G401.6 (cell line): ENCODE measurements around the gene CNTRL.
"Not testable (repeated sequence)": the region's sequence is repeated elsewhere in the genome, so short reads cannot be mapped to it uniquely, and the experiment has no call there.

Experiments
- FAIRE-seq: peaks from 2 replicates; lab custom pipeline; 2012; peaks lifted over from hg19 to GRCh38; lab: Jason Lieb, UNC

The CNTRL gene, protein sequence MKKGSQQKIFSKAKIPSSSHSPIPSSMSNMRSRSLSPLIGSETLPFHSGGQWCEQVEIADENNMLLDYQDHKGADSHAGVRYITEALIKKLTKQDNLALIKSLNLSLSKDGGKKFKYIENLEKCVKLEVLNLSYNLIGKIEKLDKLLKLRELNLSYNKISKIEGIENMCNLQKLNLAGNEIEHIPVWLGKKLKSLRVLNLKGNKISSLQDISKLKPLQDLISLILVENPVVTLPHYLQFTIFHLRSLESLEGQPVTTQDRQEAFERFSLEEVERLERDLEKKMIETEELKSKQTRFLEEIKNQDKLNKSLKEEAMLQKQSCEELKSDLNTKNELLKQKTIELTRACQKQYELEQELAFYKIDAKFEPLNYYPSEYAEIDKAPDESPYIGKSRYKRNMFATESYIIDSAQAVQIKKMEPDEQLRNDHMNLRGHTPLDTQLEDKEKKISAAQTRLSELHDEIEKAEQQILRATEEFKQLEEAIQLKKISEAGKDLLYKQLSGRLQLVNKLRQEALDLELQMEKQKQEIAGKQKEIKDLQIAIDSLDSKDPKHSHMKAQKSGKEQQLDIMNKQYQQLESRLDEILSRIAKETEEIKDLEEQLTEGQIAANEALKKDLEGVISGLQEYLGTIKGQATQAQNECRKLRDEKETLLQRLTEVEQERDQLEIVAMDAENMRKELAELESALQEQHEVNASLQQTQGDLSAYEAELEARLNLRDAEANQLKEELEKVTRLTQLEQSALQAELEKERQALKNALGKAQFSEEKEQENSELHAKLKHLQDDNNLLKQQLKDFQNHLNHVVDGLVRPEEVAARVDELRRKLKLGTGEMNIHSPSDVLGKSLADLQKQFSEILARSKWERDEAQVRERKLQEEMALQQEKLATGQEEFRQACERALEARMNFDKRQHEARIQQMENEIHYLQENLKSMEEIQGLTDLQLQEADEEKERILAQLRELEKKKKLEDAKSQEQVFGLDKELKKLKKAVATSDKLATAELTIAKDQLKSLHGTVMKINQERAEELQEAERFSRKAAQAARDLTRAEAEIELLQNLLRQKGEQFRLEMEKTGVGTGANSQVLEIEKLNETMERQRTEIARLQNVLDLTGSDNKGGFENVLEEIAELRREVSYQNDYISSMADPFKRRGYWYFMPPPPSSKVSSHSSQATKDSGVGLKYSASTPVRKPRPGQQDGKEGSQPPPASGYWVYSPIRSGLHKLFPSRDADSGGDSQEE (N-terminal part only)

DNA sequence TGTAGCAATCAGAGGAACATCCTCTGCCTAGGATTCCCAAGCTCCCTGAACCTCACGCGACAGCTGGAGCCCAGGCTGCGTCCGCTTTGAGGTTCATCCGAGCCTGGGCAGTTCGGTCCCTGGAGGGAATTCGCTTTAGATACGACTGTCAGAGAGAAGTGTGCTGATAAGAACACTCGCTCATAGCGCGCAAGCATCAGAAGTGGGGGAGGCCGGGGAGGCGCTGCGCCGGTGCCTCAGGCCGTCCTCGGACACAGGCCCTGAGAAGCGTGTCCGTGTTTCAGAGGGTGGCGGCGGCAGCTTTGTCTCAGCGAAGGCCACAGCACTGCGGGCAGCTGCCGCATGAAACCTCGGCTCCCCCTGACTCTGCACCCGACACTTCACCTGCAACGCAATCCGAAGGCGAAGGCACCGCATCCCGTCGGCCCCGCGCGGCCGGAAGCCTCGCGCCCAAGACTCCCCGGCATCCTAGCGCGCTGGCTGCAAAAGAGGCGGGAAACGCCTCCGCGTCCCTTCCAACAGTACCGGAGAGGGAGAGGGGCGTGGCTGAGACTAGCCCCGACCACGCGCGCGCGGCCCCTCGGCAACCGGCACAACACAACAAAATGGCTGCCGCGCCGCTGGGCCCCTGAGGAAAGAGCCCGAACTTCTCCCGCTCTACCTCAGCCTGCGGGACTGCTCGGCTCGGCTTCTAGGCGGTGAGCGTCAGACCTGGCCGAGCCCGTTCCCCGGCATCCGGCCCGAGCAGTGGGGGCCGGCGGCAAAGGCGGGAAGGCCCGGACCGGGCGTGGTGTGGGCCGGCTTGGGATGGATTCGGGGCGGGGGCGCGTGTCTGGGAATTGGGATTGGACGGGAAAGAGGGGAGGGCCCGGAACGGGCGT lies at the start of gene CNTRL:
Gene CNTRL, plus strand, starts transcription at position 586 of the 881 bp plus-strand sequence. CDS start 13,372 bp downstream, outside the sequence.
- FAIRE-seq, result no peak

DNA sequence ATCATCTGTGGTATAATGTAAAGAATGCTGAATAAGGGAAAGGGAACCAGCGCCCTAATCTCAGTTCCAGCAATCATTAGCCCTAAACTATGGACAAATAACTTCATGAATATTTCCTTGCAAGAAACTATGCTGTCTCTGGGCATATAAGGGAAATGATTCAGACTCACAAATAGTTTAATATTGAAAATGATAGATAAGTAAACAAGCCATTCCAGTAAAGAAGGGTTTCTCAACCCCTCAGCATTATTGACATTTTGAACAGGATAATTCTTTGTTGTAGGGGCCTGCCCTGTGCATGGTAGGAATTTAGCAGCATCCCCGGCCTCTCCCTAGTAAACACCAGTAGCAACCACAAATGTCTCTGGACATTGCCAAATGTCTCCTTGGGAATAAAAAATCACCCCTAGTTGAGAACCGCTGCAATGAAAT lies 48.5 kb upstream of the CNTRL start:
- no peak for FAIRE-seq

DNA sequence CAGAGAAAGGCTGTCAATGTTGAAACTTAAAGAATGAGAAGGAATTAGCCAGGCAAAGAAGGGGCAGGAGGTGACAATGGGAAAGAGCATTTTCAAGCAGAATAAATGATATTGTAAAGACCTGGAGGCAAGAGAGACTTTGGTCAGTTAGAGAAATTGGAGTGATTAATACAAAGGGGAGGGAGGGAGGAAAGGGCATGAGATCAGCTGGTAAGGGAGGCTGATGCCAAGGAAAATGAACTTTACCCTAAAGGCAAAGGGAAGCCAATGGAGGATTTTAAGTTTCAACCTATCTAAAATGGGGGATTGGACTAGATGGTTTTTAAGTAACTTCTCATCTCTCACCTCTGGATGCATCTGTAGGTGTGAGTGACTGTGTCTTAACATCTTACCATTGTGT lies 48.0 kb upstream of the CNTRL start:
- no peak for FAIRE-seq

- FAIRE-seq, result not testable (repeated sequence)
Measured at GRCh38 chr9:121028285-121028684, 46.5 kb upstream of the CNTRL start.

- no peak for FAIRE-seq
Measured at GRCh38 chr9:121029469-121029868, 45.3 kb upstream of the CNTRL start.

DNA sequence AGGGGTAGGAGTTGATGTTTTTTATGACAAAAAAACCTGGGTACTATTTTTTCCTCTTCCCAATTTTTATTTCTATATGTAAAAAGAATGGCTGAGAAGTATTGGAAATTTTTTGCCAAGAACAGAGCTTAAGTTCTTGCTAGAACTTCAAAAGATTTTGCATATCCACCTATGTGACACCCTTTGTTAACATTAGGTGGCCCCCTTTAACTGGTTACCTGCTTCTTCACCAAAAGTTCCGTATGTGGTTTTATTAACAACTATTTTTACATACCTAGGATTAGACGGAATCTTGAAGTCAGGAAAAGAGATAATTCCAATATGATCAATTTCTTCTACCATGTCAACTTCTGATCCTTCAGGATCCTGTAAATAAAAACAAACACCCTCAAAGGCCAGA lies 40.2 kb upstream of the CNTRL start:
- FAIRE-seq, result no peak

GRCh38 chr9:121035717-121036116 lies 39.0 kb upstream of the CNTRL start:
- not testable (repeated sequence) for FAIRE-seq

GRCh38 chr9:121038362-121038761 lies 36.4 kb upstream of the CNTRL start:
- FAIRE-seq, result no peak

GRCh38 chr9:121038804-121039203 lies 36.0 kb upstream of the CNTRL start:
- FAIRE-seq, result no peak

DNA sequence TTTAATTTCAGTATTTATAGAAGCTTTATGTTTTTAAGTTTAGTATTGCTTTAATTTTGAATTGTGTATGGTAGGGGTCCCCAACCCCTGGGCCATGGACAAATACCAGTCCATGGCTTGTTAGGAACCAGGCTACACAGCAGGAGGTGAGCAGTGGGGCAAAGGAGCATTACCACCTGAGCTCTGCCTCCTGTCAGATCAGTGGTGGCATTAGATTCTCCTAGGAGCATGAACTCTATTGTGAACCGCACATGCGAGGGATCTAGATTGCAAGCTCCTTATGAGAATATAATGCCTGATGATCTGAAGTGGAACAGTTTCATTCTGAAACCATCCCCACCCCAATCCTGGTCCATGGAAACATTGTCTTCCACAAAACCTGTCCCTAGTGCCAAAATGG lies 26.6 kb upstream of the CNTRL start:
- FAIRE-seq, result no peak

DNA sequence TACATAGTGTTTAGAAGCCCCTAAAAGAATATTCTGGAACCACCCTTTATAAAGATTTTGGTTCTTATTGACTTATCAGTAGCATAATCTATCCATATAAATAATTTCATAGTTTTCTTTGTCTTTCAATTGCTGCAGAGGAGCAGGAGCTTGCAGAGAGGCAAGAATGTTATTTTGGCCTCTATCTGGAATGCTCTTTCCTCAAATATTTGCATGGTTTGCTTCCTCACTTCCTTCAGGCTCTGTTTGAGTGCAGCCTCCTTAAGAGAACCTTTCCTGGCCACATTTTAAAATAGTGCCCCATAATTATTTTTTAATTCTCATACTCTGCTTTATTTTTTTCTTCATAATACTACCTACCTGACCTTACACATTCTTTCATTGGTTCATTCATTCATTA lies 26.1 kb upstream of the CNTRL start:
- FAIRE-seq, result no peak

DNA sequence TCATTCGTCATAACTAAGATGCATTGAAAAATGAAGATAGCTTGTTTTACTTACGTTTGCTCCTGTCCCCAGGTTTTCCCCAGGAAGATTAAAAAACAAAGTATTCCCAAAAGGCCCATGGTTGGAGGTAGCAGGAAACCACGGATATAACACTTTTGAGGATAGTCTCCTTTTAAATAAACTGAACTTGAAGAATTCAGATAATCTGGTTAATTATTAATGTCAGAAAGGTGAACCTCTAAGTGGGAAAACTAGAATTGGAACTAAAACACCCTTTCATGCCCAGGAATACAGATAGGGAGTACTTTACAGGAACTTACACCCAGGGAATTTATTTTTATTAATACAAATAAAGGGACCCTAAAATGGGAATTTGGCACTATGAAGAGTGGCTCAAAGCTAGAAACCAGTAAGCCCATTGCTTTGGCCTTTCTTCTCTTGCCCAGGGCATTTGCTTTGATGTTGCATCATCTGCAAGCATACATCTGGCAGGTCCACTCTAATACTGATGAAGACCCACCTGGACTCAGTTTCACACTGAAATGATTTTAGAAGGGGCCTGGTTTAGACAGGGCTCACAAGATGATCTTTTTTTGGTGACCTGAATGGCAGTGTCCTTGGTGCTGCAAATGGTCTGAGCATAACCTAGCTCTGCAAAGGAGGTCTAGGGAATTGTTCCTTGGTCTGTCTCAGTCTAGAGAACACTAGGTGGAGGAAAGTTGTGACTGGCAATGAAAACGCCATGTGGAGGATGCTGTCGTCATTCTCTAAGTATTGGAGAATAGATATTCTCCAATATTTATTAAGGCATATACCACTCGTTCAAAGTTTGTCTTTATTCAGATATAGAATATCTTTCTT lies 24.4 kb upstream of the CNTRL start, which contains the start of gene C5:
Gene C5, minus strand, starts transcription at position 148 of the 861 bp plus-strand sequence. Its CDS starts 29 bp downstream, at position 119.
- FAIRE-seq, result no peak

DNA sequence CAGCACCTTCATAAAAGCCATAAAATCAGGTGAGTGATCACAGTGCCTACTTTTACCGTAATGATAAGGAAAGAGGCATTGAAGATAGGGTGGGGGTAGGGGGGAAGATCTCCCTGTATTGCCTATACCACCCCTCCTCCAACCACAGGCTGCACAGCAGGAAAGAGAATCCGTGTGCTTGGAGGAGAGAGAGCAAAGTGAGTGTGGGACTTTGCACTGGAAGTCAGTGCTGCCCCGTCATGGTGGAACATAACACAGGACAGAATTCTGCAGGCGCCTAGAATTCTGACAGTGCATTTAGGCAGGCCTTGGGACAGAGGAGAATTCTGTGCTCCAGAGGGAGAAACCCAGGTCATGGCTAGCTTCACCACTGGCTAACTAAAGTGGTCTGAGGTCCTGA lies 21.2 kb upstream of the CNTRL start:
- no peak for FAIRE-seq

DNA sequence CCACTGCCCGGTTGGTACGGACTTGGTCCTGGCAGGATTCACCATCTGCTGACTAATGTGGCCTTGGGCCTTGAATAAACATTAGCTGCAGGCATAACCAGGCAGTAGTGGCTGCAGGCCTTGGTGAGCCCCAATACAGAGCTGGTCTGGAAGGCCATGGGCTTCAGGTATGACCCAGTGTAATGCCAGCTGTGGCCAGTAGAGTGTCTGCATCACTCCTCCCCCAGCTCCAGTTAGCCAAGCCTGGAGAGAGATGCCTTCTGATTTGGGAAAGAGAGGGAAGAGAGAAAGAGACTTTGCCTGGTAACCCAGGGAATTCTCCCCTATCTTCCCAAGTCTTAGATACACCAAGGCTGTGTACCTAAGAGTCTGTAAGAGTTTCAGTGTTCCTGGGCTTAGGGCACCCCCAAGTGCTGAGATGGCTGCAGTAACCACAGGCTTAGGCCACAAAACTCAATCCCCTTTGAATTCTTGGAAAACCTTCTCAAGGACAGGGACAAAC lies 19.1 kb upstream of the CNTRL start:
- FAIRE-seq, result no peak

GRCh38 chr9:121057821-121058220 lies 16.9 kb upstream of the CNTRL start:
- FAIRE-seq, result no peak

GRCh38 chr9:121059513-121059912 lies 15.2 kb upstream of the CNTRL start:
- FAIRE-seq, result no peak

GRCh38 chr9:121059998-121060636 lies 14.6 kb upstream of the CNTRL start:
- FAIRE-seq, result peak; percentile 80

DNA sequence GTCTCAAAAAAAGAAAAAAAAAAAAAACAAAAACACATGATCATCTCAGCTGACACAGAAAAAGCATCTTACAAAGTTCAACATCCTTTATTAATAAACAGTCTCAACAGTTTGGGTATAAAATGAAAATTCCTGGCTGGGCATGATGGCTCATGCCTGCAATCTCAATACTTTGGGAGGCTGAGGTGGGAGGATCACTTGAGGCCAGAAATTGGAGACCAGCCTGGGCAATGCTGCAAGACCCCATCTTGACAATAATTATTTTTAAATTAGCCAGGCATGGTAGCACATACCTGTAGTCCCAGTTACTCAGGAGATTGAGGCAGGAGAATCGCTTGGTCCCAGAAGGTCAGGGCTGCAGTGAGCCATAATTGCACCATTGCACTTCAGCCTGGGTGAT lies 7.9 kb upstream of the CNTRL start:
- no peak for FAIRE-seq

- FAIRE-seq, result no peak
Measured at GRCh38 chr9:121067640-121068039, 7.1 kb upstream of the CNTRL start.

DNA sequence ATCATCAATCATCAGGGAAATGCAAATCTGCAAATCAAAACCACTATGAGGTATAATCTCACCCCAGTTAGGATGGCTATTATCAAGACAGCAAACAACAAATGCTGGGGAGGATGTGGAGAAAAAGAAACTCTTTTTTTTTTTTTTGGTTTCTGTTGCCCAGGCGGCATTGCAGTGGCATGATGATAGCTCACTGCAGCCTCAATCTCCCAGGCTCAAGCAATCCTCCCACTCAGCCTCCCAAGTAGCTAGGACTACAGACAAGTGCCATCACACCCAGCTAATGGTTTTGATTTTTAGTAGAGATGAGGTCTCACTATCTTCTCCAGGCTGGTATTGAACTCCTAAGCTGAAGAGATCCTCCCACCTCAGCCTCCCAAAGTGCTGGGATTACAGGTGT lies 5.4 kb upstream of the CNTRL start:
- FAIRE-seq, result no peak
